GM18951 (cell line): ENCODE data around the gene FAM83C.

Source experiments
- POLR2A ChIP-seq: IDR thresholded peaks from 4 replicates; pipeline ENCODE4 v1.6.1; 2011; ENCODE audit warnings: mild to moderate bottlenecking; ENCODE audit not compliant: insufficient read length, insufficient read depth; ENCODE audit errors: extremely low read depth
- in situ Hi-C: fragments of 300-500 bp; cut with MboI; formaldehyde crosslinking; loops from one replicate; pipeline ENCODE4 v1.12.0; 2022; ENCODE audit warnings: low sequenced_read_pairs, mixed read lengths, inconsistent platforms; ENCODE audit not compliant: unreplicated experiment

The FAM83C gene

DNA sequence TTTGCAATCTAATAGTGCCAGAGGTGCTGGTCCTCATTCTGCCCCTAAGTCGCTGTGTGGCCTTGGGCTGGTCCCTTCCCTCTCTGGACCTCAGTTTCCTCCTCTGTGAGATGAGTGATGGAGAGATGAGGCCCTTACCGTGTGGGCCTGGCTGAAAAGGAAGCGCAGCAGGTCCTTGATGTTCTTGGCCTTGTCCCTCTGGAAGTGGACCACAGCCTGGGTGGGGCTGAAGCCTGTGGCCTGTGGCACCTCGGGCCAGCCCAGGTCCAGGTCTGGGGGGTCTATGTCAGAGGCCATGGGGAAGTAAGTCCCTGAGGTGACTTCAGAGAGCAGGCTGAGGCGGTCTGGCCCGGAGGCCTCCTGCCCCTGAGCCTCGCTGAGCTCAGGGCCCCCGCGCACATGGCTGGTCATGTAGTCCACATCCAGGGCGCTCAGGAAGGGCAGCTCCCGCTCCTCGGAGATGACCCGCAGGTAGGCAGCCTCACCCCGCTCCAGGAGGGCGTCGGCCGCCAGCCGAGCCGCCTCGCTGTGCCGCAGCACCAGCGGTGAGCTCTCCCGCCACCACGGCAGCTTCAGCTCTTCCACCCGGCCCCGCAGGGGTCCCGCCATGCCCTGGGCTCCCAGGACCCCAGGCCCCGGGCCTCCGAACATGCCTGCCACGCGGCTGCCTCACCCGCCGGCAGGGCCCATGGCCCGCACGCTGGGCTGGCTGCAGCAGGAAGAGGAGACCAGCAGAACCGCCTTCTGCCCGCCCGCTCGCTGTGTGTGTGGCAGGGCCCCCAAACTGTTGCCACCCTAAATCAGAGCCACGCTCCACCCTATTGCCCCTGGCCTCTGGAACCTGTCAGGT is at the start of gene FAM83C:
FAM83C (minus strand) TSS at position 772 of the 850 bp plus-strand sequence; CDS start at position 651, 121 bp downstream.
- no peak for TF ChIP-seq POLR2A
- in situ Hi-C loops: no loop called here

DNA sequence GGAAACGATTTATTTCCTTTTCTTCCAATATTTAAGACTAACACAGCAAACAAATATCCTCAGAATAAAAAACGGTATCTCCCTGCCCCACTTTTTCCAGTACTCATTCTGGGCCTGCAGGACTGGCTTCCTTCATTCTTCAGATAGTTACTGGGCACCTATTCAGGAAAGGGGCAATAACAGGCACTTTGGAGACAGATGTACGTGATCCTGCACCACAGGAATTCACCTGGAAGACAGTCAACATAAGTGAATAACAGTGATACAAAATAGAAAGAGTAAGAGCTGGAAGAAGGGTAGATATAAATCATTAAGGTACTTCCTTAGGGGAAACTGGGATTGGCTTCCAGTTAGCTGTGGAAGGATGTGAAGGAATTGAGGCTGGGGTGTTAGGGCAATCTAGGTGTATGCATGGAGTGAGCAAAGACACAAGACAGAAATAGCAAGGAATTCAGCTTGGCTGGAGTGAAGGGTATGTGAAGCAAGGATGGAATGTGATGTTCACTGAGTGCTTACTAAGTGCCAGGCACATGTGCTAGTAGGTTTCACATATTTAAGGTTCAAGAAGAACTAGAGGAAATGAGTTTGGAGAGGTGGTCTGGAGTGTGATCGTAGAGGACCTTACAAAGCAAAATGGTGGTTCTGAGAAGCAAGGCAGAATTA is 49.3 kb upstream of the FAM83C start:
- TF ChIP-seq POLR2A: no peak
- in situ Hi-C loops: no loop called here

DNA sequence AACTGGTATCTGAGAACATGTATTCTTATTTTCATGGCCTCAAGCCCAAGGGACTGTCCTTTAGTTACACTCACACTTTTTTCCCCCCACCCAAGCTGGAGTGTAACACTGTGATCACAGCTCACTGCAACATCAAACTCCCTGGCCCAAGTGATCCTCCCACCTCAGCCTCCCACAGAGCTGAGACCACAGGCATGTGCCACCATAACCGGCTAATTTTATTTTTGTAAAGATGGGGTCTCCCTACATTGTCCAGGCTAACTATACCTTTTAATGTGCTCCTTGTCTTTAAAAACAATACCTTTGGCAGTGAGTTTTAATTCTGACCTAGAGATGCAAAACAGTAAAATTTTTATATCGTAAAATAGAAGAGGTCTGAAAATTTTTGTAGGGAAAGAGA is 48.2 kb upstream of the FAM83C start:
- in situ Hi-C loops: no loop called here
- TF ChIP-seq POLR2A: no peak

DNA sequence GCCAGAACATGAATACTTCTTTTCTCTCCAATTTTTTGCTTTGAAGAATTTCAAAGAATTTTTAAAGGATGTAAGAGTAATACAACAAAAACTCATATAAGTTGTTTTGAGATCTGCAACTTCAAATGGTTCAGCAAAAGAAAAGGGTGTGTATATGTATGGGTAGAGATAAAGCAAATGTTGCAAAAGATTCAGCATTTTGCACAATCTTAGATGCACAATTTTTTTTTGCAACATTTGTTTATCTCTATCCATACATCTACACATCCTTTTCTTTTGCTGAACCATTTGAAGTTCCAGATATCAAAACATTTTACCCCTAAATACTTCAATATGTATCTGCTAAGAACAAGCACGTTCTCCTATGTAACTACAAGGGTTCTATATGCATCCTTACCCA is 47.4 kb upstream of the FAM83C start:
- in situ Hi-C loops: no loop called here
- TF ChIP-seq POLR2A: no peak

DNA sequence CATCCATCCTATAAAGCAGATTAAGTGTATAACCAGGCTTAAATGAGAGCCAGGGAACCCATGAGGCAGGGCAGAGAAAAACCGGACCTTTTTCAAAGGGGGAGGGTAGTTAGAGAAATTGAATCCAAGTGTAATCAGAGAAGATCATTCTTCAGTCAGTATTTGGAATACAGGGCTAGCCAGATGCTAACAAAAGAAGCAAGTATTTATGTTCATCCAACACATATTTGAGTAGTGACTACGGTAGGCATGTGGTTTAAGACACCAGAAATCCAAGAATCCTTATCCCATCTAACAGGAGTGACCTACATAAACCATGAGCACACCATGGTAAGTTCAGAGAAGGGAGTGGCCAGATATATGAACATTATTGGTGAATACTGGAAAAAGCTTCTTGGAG is 46.8 kb upstream of the FAM83C start:
- no peak for TF ChIP-seq POLR2A

GRCh38 chr20:35334311-35335101 is 42.3 kb upstream of the FAM83C start:
- in situ Hi-C loops: no loop called here
- no peak for TF ChIP-seq POLR2A

More for the DNA sequence above, 46.8 kb upstream of the FAM83C start:
- in situ Hi-C loops: no loop called here

- in situ Hi-C loops: no loop called here
- TF ChIP-seq POLR2A: no peak
Observed at GRCh38 chr20:35333606-35334005, 41.4 kb upstream of the FAM83C start.

GRCh38 chr20:35332540-35333200 is 40.4 kb upstream of the FAM83C start:
- no peak for TF ChIP-seq POLR2A
- in situ Hi-C loops: no loop called here

DNA sequence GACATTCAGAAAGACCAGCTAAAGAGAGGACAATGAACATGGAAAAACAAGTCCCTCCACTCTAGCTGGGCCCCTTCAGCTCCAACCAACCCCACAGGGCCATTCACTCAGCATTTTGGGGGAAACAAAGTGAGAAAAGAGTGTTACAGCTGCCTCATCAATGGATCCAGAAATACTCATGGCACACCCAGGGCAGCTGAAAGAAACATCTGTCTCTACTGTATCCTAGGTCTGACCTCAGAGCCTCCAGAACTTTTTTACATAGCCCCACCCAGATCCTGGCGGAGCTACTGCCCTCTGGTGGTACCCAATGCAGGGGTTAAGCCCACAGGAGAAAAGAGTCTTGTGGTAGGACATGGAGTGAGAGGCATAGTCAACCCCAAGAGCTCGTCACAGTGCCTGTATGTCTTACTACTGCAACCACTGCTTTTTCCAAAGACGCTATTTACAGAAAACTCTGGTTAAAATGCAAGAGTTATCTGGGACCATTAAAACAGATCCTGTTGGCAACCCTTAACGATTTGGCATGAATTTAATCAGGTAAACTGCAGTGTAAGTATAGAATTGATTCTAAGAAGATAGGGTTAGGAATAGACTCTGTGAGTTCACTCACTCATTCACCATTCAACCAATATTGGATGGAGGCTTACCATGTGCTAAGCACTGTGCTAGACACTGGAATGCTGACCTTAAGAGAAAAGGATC is 37.4 kb upstream of the FAM83C start:
- in situ Hi-C loops: no loop called here
- TF ChIP-seq POLR2A: no peak

DNA sequence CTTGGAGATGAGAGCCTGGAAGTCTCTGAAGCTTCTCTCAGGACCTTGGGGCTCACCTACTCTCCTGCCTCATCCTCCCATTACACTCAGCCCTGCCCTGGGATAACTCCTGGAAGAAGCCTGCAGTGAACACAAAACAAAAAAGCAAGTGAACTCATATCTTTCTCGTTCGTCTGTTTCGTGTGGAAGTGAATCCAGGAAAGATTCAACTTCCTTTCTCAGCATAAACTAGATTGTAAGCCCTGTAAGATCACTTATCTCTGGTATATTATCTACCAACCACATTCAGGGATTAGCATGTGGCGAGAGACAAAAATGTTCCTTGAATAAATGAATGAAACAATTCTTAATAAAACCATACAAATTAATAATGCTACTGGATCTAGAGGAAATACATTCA is 36.5 kb upstream of the FAM83C start:
- no peak for TF ChIP-seq POLR2A
- in situ Hi-C loops: no loop called here

DNA sequence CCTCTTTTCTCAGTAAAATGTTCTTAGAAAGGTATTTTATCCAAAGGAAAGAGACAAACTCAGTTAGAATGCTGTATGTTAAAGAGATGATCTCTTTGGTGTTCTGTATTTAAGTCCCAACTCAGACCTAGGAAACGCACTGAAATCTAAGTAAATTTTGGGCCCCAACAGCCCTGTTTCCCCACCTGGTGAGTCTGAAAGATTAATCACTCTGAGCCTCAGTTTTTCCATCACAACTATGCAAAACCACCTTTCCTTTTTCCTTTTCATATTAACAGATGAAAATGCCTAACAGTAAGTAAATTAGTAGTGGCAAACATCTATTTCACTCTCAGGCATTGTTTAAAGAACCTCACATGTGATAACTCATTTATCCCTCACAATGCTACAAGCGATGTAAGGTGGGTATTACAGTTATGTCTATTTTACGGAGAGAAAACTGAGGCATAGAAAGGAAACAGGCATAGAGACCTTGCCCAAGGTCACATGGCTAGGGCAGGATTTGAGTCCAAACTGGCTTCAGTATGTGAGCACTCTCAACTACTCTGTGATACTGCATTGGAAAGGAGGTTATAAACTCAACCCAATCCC is 36.0 kb upstream of the FAM83C start:
- in situ Hi-C loops: no loop called here
- TF ChIP-seq POLR2A: no peak
